Neuronal stem cell (in vitro differentiated cells): ENCODE measurements around the gene MUSK.

ENCODE experiments used
- DNase-seq: peaks from one replicate; pipeline ENCODE4 v3.0.0-alpha.2; 2013; ENCODE audit warnings: low spot score
- H2AFZ ChIP-seq: one replicate; pipeline ENCODE4 v1.6.1; 2013; ENCODE audit warnings: mild to moderate bottlenecking, low read length, inconsistent platforms
- H2AK5ac ChIP-seq: 2 replicates; pipeline ENCODE4 v1.6.1; 2013; ENCODE audit warnings: low read depth, mild to moderate bottlenecking, inconsistent platforms, low read length, moderate library complexity, mixed read lengths
- H2BK120ac ChIP-seq: 2 replicates; pipeline ENCODE4 v1.6.1; 2013; ENCODE audit warnings: low read depth, mild to moderate bottlenecking, inconsistent platforms, low read length, moderate library complexity, mixed read lengths
- H2BK12ac ChIP-seq: one replicate; pipeline ENCODE4 v1.6.1; 2013; ENCODE audit warnings: low read length, inconsistent platforms
- H2BK15ac ChIP-seq: 2 replicates; pipeline ENCODE4 v1.6.1; 2013; ENCODE audit warnings: mild to moderate bottlenecking, low read length, inconsistent platforms, mixed read lengths
- H2BK5ac ChIP-seq: one replicate; pipeline ENCODE4 v1.6.1; 2013; ENCODE audit warnings: inconsistent platforms, mild to moderate bottlenecking, low read length, moderate library complexity
- H3K14ac ChIP-seq: one replicate; pipeline ENCODE4 v1.6.1; 2013; ENCODE audit warnings: low read length, inconsistent platforms
- H3K18ac ChIP-seq: 2 replicates; pipeline ENCODE4 v1.6.1; 2013; ENCODE audit warnings: low read length, inconsistent platforms
- H3K23ac ChIP-seq: 2 replicates; pipeline ENCODE4 v1.6.1; 2013; ENCODE audit warnings: low read depth, mild to moderate bottlenecking, mixed read lengths, low read length, inconsistent platforms; ENCODE audit not compliant: poor library complexity
- H3K27ac ChIP-seq: replicated peaks from 3 replicates; pipeline ENCODE4 v1.5.1; 2013; ENCODE audit warnings: low read length, inconsistent platforms
- H3K27me3 ChIP-seq, 3 experiments: 2 replicates each; pipeline ENCODE4 v1.6.1; 2013; ENCODE audit warnings: low read length in 3 of 3, mild to moderate bottlenecking in 2 of 3, inconsistent platforms in 1 of 3, low read depth in 1 of 3, mixed read lengths in 1 of 3, moderate library complexity in 1 of 3; ENCODE audit not compliant: control insufficient read depth in 3 of 3, insufficient read depth in 3 of 3
- H3K36me3 ChIP-seq, 2 donors: replicated peaks in 1 of 2; 2 replicates each; pipeline ENCODE4 v1.6.1; 2013; ENCODE audit warnings: low read length in 2 of 2; ENCODE audit not compliant: control insufficient read depth in 2 of 2, insufficient read depth in 2 of 2
- H3K4ac ChIP-seq: 2 replicates; pipeline ENCODE4 v1.6.1; 2013; ENCODE audit warnings: inconsistent platforms, mild to moderate bottlenecking, low read length, moderate library complexity
- H3K4me1 ChIP-seq, 2 donors: 1 replicate in 1 of 2; 2 replicates in 1 of 2; pipeline ENCODE4 v1.6.1; 2013; ENCODE audit warnings: low read length in 2 of 2, low read depth in 1 of 2; ENCODE audit not compliant: control insufficient read depth in 2 of 2, insufficient read depth in 1 of 2
- H3K4me2 ChIP-seq: one replicate; pipeline ENCODE4 v1.6.1; 2013; ENCODE audit warnings: mild to moderate bottlenecking, low read length, inconsistent platforms; ENCODE audit not compliant: insufficient read depth, poor library complexity, severe bottlenecking
- H3K4me3 ChIP-seq, 2 donors: 2 replicates each; pipeline ENCODE4 v1.5.1; 2013; ENCODE audit warnings: low read length in 2 of 2, mild to moderate bottlenecking in 2 of 2, inconsistent platforms in 1 of 2, moderate library complexity in 1 of 2
- H3K79me1 ChIP-seq: one replicate; pipeline ENCODE4 v1.6.1; 2013; ENCODE audit warnings: low read depth, mild to moderate bottlenecking, inconsistent platforms, low read length, moderate library complexity
- H3K9ac ChIP-seq: one replicate; pipeline ENCODE4 v1.6.1; 2013; ENCODE audit warnings: mild to moderate bottlenecking, low read depth, low read length, inconsistent platforms; ENCODE audit not compliant: poor library complexity
- H3K9me3 ChIP-seq, 2 donors: replicated peaks in 1 of 2; 2 replicates each; pipeline versions ENCODE3 to v1.6.1; 2013; ENCODE audit warnings: low read length in 2 of 2, mild to moderate bottlenecking in 2 of 2, inconsistent platforms in 1 of 2, low read depth in 1 of 2, mixed read lengths in 1 of 2, moderate library complexity in 1 of 2; ENCODE audit not compliant: control insufficient read depth in 2 of 2, insufficient read depth in 1 of 2
- H4K8ac ChIP-seq: one replicate; pipeline ENCODE4 v1.6.1; 2013; ENCODE audit warnings: low read depth, mild to moderate bottlenecking, inconsistent platforms, low read length, moderate library complexity
- H4K91ac ChIP-seq: one replicate; pipeline ENCODE4 v1.6.1; 2013; ENCODE audit warnings: low read length, low read depth, mild to moderate bottlenecking, inconsistent platforms; ENCODE audit not compliant: poor library complexity
- WGBS, 2 donors: extraction: QIAGEN DNeasy Blood & Tissue Kit; methylation state at CpG; one replicate each; pipeline ENCODE4 v1.1.7; 2013; ENCODE audit warnings: missing lambda C conversion rate in 2 of 2, mixed read lengths in 1 of 2; ENCODE audit not compliant: insufficient read length in 2 of 2, insufficient replicate concordance in 1 of 2; ENCODE audit errors: extremely low coverage in 2 of 2; 5-methylcytosine and 5-hydroxymethylcytosine counted together

The MUSK gene

DNA sequence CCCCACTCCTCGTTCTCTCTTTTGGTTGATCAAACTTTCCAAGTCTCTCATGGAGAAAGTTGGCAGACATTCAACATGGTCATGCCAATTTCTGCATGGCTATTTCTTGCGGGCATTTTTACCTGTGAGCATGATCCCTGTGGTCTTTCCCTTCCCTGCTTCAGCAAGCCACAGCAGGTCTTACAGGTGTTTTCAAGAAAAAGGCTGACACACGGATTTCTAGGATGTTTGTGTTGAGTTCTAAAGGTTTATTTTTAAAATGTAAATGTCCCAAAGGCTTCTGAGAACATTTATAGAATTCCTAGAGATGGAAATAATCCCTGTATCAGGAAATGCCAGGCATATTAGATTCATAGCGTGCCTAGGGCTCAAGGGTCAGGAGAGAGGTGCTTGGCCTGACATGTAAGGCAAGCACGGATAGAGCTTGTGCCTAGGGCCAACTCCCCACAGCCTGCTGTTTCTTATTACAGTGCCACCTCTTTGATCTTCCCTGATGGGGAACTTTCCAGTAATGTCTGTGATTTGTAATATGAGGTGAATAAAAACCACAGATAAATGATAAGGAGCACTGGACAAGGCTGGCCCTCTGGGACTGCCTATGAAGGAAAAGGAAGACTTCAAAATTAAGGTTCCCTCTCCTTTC, 79.8 kb downstream of the MUSK start:
- Histone ChIP-seq H2BK5ac (no peak overlapping the region), H3K27ac (no peak overlapping the region), H3K36me3 (no peaks in the 10 kb centered on the region), H4K8ac (no peak overlapping the region), H2BK12ac (no peak overlapping the region), H3K4ac (no peak overlapping the region), H3K27me3 (no peaks in the 10 kb centered on the region), H3K4me1 (peaks cover 0 to 2% of the 10 kb centered on the region in 2 donors), H3K79me1 (no peaks in the 10 kb centered on the region), H3K18ac (no peak overlapping the region), H3K4me2 (no peak overlapping the region), H3K14ac (no peak overlapping the region), H2BK15ac (no peak overlapping the region), H3K4me3 (no peak overlapping the region), H3K9me3 (no peaks in the 10 kb centered on the region), H4K91ac (no peak overlapping the region), H2AFZ (no peak overlapping the region), H2BK120ac (no peak overlapping the region), H2AK5ac (no peak overlapping the region), H3K23ac (no peak overlapping the region), H3K9ac (no peak overlapping the region)
- WGBS, 2 donors, result 100% methylated on average over 1 of the region's 5 CpGs; no CpG with 5 or more reads in 1 of the 2 donors
- no peak for DNase-seq

DNA sequence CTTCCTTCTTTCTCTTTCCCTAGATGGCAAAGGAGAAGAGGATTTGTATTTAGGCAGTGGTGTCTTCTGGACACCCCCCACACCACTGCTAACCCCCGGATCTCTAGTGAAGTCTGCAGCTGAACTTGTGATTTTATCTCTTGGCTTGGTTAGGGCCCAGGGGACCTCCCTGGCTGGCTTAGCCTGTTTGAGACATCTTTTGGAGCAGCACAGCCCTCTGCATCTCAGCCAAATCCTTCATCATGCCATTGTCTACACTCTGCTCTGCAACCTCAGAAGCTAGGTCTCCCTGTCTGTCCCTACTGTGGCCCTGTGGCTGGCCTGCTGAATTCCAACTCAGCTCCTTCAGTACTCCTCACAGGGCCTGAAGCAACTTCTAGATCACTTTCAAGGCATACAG, 81.7 kb downstream of the MUSK start:
- Histone ChIP-seq H3K18ac (no peak overlapping the region), H3K27me3 (no peaks in the 10 kb centered on the region), H2BK5ac (no peak overlapping the region), H3K27ac (no peak overlapping the region), H3K4me3 (no peak overlapping the region), H2BK12ac (no peak overlapping the region), H3K4me1 (peaks cover 0 to 3% of the 10 kb centered on the region in 2 donors), H4K8ac (no peak overlapping the region), H2BK15ac (no peak overlapping the region), H2BK120ac (no peak overlapping the region), H3K23ac (no peak overlapping the region), H3K79me1 (no peaks in the 10 kb centered on the region), H2AFZ (no peak overlapping the region), H3K14ac (no peak overlapping the region), H2AK5ac (no peak overlapping the region), H4K91ac (no peak overlapping the region), H3K9me3 (no peaks in the 10 kb centered on the region), H3K36me3 (no peaks in the 10 kb centered on the region), H3K4me2 (no peak overlapping the region), H3K4ac (no peak overlapping the region), H3K9ac (no peak overlapping the region)
- DNase-seq, result no peak
- no CpG with 5 or more reads among the region's 1 CpG for WGBS, 2 donors

DNA sequence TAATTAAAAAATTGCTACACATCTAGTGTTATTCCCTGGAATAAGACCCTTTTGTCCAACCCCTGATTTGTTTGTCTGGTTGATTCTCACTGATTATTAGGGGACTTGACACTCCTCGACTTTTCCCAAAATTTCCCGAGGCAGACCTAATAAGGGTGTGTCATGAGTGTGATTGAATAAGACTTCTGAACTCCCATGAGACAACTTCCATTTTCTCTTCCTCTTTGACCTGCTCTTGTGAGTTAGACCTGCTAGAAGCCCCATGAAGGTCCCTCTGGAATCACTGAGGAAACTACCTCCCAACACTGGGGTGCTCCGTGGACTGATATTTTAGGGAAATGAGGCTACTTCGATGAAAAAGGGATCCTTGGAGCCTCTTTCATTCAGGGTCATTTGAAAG, 83.4 kb downstream of the MUSK start:
- H2AK5ac ChIP-seq, result no peak overlapping the region
- H2BK5ac ChIP-seq, result no peak overlapping the region
- no peak overlapping the region for H2AFZ ChIP-seq
- no peak overlapping the region for H3K18ac ChIP-seq
- H3K79me1 ChIP-seq, result no peaks in the 10 kb centered on the region
- no peak overlapping the region for H4K8ac ChIP-seq
- no peak overlapping the region for H3K9ac ChIP-seq
- no peak overlapping the region for H3K27ac ChIP-seq
- H3K4me3 ChIP-seq, result no peak overlapping the region
- no peak overlapping the region for H2BK12ac ChIP-seq
- H3K9me3 ChIP-seq, result no peaks in the 10 kb centered on the region
- no CpG with 5 or more reads among the region's 4 CpGs for WGBS, 2 donors
- no peaks in the 10 kb centered on the region for H3K27me3 ChIP-seq
- no peak overlapping the region for H2BK15ac ChIP-seq
- no peaks in the 10 kb centered on the region for H3K36me3 ChIP-seq
- no peak overlapping the region for H3K14ac ChIP-seq
- H3K4me1 ChIP-seq, result peaks cover 0 to 3% of the 10 kb centered on the region in 2 donors
- no peak overlapping the region for H4K91ac ChIP-seq
- H3K23ac ChIP-seq, result no peak overlapping the region
- DNase-seq, result no peak
- H2BK120ac ChIP-seq, result no peak overlapping the region
- no peak overlapping the region for H3K4ac ChIP-seq
- no peak overlapping the region for H3K4me2 ChIP-seq

DNA sequence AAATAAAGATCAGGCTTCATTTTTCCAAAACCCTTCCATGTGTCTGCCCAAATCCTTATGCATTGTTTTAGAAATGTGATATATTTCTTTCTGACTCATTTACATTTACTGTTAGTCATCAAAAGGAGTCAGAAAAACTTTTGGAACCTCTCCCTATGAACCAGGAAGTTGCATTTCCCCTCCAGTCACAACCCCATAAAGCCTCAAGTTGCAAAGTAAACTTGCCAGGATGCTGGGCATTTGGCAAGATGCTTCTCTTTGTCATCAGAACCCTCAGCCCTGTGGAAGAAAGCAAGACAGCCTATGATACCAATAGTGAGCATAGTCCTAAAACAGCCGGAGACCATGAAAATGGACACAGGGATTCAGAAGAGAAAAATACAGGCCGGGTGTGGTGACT, 84.2 kb downstream of the MUSK start:
- no peaks in the 10 kb centered on the region for H3K27me3 ChIP-seq
- no peak overlapping the region for H3K4me3 ChIP-seq
- H3K14ac ChIP-seq, result no peak overlapping the region
- no peaks in the 10 kb centered on the region for H3K79me1 ChIP-seq
- no peak overlapping the region for H2BK12ac ChIP-seq
- H2AK5ac ChIP-seq, result no peak overlapping the region
- H4K8ac ChIP-seq, result no peak overlapping the region
- no CpG with 5 or more reads among the region's 2 CpGs for WGBS, 2 donors
- H2BK120ac ChIP-seq, result no peak overlapping the region
- no peaks in the 10 kb centered on the region for H3K36me3 ChIP-seq
- no peak overlapping the region for H3K23ac ChIP-seq
- H2AFZ ChIP-seq, result no peak overlapping the region
- peaks cover 0 to 3% of the 10 kb centered on the region in 2 donors for H3K4me1 ChIP-seq
- H3K4ac ChIP-seq, result no peak overlapping the region
- no peak overlapping the region for H4K91ac ChIP-seq
- H2BK5ac ChIP-seq, result no peak overlapping the region
- H2BK15ac ChIP-seq, result no peak overlapping the region
- H3K4me2 ChIP-seq, result no peak overlapping the region
- DNase-seq, result no peak
- H3K18ac ChIP-seq, result no peak overlapping the region
- no peaks in the 10 kb centered on the region for H3K9me3 ChIP-seq
- H3K9ac ChIP-seq, result no peak overlapping the region
- H3K27ac ChIP-seq, result no peak overlapping the region
